SJCRH30 (cell line): Measurements from ENCODE around the gene ITGBL1. TPM values are rescaled to one million over a fixed set of nuclear protein-coding genes. Genes with fewer than 3 reads are reported as not detected.

Experiments
- DNase-seq, 2 experiments: peaks; one replicate each; pipeline ENCODE4 v3.0.0-alpha.2; 2015 to 2020
- H3K27ac ChIP-seq: fragments of 250-450 bp; sonication (Bioruptor Pico); 2 replicates; pipeline ENCODE4 v1.5.1; 2020; ENCODE audit warnings: mild to moderate bottlenecking, moderate library complexity
- H3K27me3 ChIP-seq: fragments of 250-450 bp; sonication (Bioruptor Pico); 2 replicates; pipeline ENCODE4 v1.5.1; 2020; ENCODE audit warnings: mild to moderate bottlenecking, moderate library complexity
- H3K36me3 ChIP-seq: fragments of 250-450 bp; sonication (Bioruptor Pico); 2 replicates; pipeline ENCODE4 v1.5.1; 2020; ENCODE audit warnings: mild to moderate bottlenecking, moderate library complexity
- H3K4me1 ChIP-seq: fragments of 250-450 bp; sonication (Bioruptor Pico); 2 replicates; pipeline ENCODE4 v1.5.1; 2020; ENCODE audit warnings: mild to moderate bottlenecking, moderate library complexity
- H3K4me3 ChIP-seq: fragments of 250-450 bp; sonication (Bioruptor Pico); 2 replicates; pipeline ENCODE4 v1.5.1; 2020; ENCODE audit warnings: mild to moderate bottlenecking, moderate library complexity
- H3K9me3 ChIP-seq: fragments of 250-450 bp; sonication (Bioruptor Pico); replicated peaks from 2 replicates; pipeline ENCODE4 v1.5.1; 2020; ENCODE audit warnings: mild to moderate bottlenecking, moderate library complexity
- total RNA-seq: library from RNA; depleted of rRNA; stranded (reverse); fragments of >200 nt; shearing (Covaris generic); gene quantifications from 2 replicates; pipeline ENCODE4 v1.2.3, GENCODE V29; 2014

Gene ITGBL1
- total RNA-seq, 1 experiment from 2014 or later = not detected

DNA sequence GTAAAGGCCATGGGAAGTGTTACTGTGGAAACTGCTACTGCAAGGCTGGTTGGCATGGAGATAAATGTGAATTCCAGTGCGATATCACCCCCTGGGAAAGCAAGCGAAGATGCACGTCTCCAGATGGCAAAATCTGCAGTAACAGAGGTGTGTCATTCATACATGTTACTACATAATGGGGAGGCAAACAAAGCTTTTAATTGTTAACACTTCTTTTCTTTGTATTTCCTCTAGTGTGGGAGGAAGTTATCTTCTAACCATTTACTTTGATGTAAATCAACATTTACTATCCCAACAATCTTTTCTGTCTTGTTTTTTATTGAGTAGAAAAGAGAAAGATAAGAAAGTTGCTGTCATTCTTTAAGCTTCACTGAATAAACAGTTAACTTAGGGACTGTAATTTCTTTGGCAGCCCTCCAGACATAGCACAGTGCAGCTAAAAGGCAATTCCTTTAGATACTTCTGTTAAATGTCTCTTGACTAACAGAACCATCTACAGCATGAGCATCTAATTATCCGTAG is 126.9 kb downstream of the ITGBL1 start:
- Histone ChIP-seq H3K4me1 (peaks cover 30% of the 10 kb centered on the region), H3K9me3 (no peaks in the 10 kb centered on the region), H3K27me3 (no peaks in the 10 kb centered on the region), H3K4me3 (no peak overlapping the region), H3K36me3 (no peaks in the 10 kb centered on the region), H3K27ac (no peak overlapping the region)
- DNase-seq = peak in 1 of 2 experiments; percentile 50

DNA sequence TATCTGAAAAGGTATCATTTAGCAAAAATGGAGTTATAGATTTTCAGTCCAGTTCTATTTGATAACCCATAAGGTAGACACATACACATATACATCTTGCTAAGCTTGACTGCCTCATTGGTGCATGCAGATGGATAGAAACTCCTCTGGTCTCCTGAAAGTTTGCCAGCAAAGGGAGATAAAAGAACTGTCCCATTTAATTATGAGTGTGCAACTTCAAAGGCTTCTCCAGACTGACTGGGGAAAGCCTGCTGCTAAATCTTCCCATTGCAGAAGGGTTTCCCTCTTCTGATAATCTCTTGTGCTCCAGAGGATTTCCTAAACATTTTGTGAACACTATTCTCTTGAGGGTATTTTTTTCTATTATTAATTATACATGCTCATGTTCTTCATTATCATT is 131.9 kb downstream of the ITGBL1 start:
- Histone ChIP-seq H3K36me3 (no peaks in the 10 kb centered on the region), H3K4me3 (no peak overlapping the region), H3K27ac (no peak overlapping the region), H3K9me3 (no peaks in the 10 kb centered on the region), H3K27me3 (no peaks in the 10 kb centered on the region), H3K4me1 (peaks cover 6% of the 10 kb centered on the region)
- no peak for DNase-seq

DNA sequence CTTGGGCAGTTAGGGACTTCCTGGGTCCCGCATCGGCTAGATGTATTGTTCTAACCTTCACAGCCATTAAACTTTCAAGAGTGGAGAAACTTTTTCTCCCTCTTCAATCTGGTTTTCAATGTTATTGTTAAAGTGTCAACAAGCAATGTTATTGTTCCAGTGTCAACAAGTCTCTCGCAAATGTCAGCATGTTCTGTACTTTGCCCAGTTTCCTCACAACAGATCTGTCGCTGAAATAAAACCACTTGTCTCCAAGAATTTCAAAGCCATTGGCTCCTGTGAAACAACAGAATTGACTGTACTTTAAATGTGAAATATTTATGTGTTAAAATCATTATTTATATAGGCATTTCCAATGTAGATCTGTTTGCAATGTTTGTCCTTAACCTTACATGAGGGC is 138.0 kb downstream of the ITGBL1 start:
- DNase-seq = no peak

DNA sequence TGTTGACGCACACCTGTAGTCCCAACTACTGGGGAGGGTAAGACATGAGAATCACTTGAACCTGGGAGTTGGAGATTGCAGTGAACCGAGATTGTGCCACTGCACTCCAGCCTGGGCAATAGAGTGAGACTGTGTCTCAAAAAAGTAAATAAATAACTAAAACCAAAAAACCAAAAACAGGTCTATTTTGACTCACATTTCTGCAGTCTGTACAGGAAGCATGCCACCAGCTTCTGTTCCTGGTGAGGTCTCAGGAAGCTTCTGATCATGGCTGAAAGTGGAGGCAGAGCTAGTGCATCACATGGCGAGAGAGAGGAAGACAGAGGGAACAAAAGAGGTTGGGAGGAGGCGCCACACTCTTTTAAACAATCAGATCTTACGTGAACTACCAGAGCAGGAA is 142.5 kb downstream of the ITGBL1 start:
- Histone ChIP-seq H3K27me3 (no peaks in the 10 kb centered on the region), H3K36me3 (no peaks in the 10 kb centered on the region), H3K9me3 (no peaks in the 10 kb centered on the region), H3K27ac (no peak overlapping the region), H3K4me1 (no peaks in the 10 kb centered on the region), H3K4me3 (no peak overlapping the region)
- DNase-seq = no peak

More for the DNA sequence above, 138.0 kb downstream of the ITGBL1 start:
- Histone ChIP-seq H3K36me3 (no peaks in the 10 kb centered on the region), H3K9me3 (no peaks in the 10 kb centered on the region), H3K27ac (no peak overlapping the region), H3K4me1 (no peaks in the 10 kb centered on the region), H3K27me3 (no peaks in the 10 kb centered on the region), H3K4me3 (no peak overlapping the region)

DNA sequence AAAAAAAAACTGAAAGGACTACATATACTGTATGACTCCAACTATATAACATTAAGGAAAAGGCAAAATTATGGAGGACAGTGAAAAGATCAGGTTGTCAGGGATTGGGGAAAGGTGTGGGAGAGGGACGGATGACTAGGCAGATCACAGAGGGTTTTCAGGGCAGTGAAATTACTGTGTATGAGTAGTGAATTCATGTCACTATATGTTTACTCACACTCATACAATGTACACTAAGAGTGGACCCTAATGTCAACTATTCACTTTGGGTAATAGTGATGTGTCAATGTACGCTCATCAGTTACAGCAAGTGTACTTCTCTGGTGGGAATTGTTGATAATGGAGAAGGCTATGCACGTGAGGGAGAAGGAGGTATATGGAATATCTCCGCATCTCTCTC is 144.3 kb downstream of the ITGBL1 start:
- Histone ChIP-seq H3K36me3 (no peaks in the 10 kb centered on the region), H3K9me3 (no peaks in the 10 kb centered on the region), H3K27me3 (no peaks in the 10 kb centered on the region), H3K27ac (no peak overlapping the region), H3K4me3 (no peak overlapping the region), H3K4me1 (no peaks in the 10 kb centered on the region)
- no peak for DNase-seq

DNA sequence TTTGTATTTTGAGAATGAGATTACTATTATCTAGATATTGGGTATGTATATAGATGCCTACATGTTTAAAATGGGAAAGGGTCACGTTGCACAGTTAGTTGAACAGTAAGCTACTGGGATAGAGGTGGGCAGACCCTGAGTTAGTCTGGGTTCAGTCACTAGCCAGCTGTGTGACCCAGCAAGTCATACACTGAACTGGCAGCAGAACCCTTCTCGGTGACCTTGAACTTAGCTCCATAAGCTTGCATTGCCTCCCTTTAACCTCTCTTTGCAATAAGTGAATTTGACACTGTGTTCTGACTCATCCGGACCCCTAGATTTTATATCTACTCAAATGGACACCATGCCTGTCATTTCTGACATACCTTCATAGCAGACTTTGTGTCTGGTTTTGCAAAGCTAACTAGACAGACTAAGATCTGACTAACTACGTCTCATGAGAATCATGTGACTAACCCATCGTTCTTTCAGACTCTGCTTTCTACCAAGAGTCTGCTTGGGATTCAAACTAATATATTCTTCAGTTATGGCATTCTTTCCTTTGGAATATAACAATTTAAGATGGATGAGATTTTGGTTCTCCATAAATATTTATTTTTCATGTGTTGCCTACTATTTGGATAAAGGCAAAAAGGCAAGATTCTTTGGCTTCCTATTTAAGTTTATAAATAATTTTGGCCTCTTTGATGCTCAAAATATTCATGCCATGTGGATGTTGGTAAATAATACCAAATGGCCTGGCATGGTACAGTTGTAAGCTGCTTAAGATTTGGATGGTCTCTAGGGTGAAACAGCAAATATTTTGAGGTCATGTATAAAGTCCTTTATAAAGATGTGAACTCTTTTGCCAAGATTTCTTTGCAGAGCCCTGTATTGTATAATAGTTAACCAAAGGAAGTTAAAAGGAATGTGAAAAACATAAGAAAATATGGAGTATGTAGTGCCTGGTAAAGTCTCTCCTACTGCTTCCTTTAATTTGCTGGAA is 159.3 kb downstream of the ITGBL1 start:
- DNase-seq = no peak
- Histone ChIP-seq H3K4me3 (no peak overlapping the region), H3K27me3 (no peaks in the 10 kb centered on the region), H3K4me1 (no peaks in the 10 kb centered on the region), H3K9me3 (no peaks in the 10 kb centered on the region), H3K27ac (no peak overlapping the region), H3K36me3 (no peaks in the 10 kb centered on the region)

DNA sequence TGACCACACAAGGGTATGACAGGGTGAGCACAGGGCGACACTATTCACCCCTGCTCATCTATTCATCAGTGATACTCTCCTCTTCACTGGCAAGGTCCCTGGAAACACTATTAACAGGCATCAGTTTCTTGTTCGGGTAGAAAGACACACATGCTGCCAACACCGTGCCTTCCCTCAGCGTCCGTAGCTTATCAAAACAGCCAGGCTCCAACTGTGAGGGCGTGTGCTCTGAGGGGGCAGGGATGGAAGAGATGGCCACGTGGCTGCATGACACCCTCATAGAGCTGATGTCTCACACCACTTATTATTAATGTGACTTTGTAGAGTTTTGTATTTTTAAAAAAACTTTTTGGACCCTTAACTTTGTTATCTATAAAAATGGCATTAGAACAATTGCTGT is 160.3 kb downstream of the ITGBL1 start:
- Histone ChIP-seq H3K4me3 (no peak overlapping the region), H3K27me3 (no peaks in the 10 kb centered on the region), H3K4me1 (no peaks in the 10 kb centered on the region), H3K27ac (no peak overlapping the region), H3K36me3 (no peaks in the 10 kb centered on the region), H3K9me3 (no peaks in the 10 kb centered on the region)
- DNase-seq = peak in 1 of 2 experiments; percentile 6

DNA sequence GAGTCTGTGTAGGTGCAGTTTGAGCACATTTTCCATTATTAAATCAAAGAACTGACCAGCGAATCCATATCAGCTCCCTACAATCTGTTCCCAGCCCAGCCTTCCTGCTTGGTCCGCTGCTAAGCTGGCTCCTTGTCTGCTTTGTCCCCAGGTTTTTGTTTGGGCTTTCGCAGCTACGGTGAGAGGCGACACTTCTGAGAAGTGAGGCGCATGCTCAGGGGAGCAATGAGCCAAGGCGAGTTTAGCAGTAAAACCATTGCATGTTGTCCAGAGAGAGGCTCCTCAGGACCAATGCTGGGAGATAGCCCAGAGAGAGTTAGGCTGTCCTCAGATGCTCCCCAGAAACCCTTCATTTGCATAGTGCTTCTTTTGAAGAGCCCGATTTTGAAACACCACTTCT is 162.0 kb downstream of the ITGBL1 start:
- Histone ChIP-seq H3K4me3 (no peak overlapping the region), H3K36me3 (no peaks in the 10 kb centered on the region), H3K9me3 (no peaks in the 10 kb centered on the region), H3K27me3 (no peaks in the 10 kb centered on the region), H3K27ac (no peak overlapping the region), H3K4me1 (no peaks in the 10 kb centered on the region)
- no peak for DNase-seq

DNA sequence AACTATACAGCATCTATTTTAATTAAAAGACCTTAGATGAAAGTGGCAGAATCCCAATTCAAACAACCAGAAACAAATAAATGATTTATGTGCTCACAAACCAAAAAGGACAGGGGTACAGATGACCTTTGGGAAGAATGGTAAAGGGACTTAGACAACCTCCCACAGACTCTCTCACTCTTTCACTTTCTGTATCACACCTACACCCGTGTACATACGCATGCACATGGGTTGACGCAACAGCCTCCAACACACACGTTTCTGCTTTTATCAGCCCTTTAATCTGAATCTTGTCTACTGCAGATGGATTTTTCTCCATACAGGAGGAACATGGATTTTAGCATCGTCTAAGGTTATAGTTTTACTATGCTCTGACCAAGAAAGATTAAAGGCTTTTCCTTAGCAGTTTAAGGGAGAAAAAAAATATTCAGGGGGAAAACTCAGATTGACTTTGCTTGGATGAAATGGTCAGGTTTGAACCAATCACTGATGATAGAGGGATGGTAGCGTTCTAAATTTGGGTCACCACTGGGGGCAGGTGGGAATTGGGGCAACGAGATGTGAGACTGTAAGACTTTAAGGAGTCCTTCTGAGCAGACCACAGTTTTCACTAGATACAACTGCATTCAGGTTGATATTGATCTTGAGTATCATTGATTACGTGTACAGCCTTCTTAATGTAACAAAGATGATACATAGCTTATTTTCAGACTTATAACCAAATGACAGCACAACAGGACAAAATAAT is 166.1 kb downstream of the ITGBL1 start:
- H3K4me1 ChIP-seq = no peaks in the 10 kb centered on the region
- no peaks in the 10 kb centered on the region for H3K36me3 ChIP-seq
- H3K27me3 ChIP-seq = no peaks in the 10 kb centered on the region
- H3K27ac ChIP-seq = no peak overlapping the region
- H3K4me3 ChIP-seq = no peak overlapping the region
- DNase-seq = no peak
- no peaks in the 10 kb centered on the region for H3K9me3 ChIP-seq

DNA sequence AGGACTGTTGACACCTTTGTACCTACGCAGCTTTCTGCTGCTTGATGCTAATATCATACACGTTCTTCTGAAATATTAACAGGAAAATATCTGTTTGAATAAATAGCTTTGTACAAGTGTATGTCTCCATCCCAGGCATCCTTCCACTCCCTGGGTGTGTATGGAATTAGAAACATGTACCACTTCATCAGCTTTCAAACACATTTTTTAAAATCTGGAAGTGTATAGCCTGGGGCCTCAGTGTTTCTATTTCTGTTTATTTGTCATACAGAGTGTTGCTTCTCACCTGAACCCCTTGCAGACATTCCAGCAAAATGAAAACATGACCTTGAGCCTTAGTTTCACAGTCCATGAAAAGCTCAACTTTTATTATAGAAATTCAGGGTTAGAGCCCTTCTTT is 168.6 kb downstream of the ITGBL1 start:
- no peak for DNase-seq
- Histone ChIP-seq H3K9me3 (no peaks in the 10 kb centered on the region), H3K4me1 (no peaks in the 10 kb centered on the region), H3K27ac (no peak overlapping the region), H3K4me3 (no peak overlapping the region), H3K27me3 (no peaks in the 10 kb centered on the region), H3K36me3 (no peaks in the 10 kb centered on the region)

DNA sequence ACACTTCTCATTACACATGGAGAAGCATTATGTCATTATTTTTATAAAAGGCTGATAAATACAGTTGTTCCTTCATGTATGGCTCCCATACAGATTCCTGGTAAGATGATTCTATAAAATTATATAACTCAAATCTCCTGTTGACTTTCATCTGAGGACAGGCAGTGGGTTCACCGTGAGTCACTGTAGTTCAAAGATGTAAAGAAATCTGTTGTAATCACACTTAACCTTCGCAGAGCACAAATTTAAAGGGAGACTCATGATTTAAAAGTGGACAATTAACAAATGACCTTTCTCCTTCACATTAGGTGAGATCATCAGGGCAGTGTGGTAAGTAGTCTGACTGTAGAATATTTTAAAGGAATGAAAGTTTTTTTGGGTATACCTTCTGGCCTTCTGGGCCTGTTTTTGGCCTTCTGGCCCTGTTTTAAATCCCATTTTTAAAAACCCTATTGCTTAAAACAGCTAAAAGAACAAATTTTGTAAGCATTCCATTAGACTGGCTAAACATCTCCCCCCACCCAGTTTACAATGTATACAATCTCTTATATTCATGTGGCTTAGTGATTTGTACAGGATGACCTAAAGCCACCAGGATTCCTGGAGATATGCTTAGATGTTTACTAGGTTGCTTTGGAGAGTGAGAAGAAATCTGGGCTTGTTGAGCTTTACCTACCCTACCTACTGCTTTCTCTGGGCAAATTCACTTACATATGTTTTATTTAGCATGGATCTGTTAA is 171.2 kb downstream of the ITGBL1 start:
- Histone ChIP-seq H3K9me3 (no peaks in the 10 kb centered on the region), H3K27ac (no peak overlapping the region), H3K4me1 (no peaks in the 10 kb centered on the region), H3K36me3 (no peaks in the 10 kb centered on the region), H3K27me3 (no peaks in the 10 kb centered on the region), H3K4me3 (no peak overlapping the region)
- DNase-seq = no peak

DNA sequence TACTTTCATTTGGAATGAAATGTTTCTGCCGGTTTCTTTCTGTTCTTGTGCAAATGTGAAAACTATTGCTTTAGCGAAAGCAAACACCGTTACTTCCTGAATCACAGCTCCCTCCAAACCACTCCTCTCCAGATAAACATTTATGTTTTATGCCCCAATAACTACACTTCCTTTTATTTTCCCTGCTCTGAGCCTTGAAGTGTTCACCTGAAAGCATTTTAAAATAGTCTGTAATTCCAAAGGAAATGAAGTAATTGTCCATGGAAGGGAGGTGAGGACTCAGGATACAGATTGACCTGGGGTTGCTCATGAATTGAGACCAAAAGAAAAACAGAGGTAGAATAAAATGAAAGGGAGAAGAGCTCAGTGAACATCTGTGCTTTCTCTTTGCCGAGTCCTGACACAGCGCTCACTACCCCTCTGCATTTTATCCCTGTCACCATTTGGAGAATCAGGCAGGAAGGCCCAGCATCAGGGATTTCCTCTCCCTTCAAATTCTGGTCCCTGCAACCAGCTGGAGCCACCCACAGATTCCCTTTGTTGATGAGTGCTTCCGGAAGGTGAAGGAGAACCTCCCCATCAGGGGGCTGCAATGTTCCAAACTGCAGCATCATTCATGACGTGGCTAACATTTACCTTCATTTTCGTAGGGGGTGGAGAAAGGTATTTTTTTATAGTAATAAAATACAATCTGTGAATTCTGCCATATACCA is 171.9 kb downstream of the ITGBL1 start:
- Histone ChIP-seq H3K27ac (no peak overlapping the region), H3K9me3 (no peaks in the 10 kb centered on the region), H3K4me1 (no peaks in the 10 kb centered on the region), H3K36me3 (no peaks in the 10 kb centered on the region), H3K4me3 (no peak overlapping the region), H3K27me3 (no peaks in the 10 kb centered on the region)
- DNase-seq = no peak

DNA sequence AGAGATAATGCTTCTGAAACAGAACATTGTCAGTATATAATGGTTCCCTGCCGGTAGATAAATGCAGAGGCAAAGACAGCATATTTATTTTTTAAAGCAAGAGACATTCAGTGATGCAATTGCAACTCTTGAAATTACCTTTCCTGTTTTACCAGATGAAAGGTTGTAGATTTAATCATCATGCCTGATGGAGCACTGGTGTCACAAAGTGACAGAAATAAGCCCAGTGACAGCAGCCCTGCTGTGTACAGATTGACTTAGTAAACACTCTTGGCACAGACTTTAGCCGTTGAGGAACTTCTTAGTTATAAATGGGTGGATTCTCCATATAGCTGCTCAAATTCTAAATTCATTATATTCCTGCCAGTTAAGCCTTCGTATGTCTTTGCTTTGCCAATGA is 172.5 kb downstream of the ITGBL1 start:
- no peaks in the 10 kb centered on the region for H3K27me3 ChIP-seq
- no peak overlapping the region for H3K4me3 ChIP-seq
- no peak for DNase-seq
- no peaks in the 10 kb centered on the region for H3K36me3 ChIP-seq
- no peaks in the 10 kb centered on the region for H3K9me3 ChIP-seq
- H3K27ac ChIP-seq = no peak overlapping the region
- H3K4me1 ChIP-seq = no peaks in the 10 kb centered on the region

DNA sequence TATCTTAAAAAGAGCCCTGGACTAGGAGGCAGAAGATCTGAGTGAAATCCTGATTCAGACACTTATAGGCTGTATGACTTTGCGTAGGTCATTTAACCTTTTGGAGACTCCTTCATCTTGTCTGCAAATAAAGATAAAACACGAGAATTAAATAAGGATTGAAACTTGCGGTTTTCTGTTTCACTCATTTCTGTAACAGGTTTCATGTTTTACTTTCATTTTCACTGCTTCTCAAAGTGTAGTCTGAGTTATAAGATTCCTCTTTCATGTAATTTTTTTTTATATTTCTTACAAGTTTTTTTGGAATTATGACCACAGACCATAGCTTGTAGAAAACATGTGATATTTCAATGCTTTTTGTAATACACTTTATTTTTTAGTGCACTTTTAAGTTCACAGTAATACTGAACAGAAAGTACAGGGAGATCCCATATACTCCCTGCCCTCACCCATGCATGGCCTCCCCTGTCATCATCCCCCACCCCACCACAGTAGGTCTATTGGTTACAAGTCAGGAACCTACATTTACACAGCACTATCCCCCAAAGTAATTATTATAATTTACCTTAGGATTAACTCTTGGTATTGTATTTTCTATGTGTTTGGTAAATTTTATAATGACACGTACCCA is 174.6 kb downstream of the ITGBL1 start:
- H3K4me1 ChIP-seq = no peaks in the 10 kb centered on the region
- DNase-seq = no peak
- H3K4me3 ChIP-seq = no peak overlapping the region
- H3K27ac ChIP-seq = no peak overlapping the region
- no peaks in the 10 kb centered on the region for H3K9me3 ChIP-seq
- no peaks in the 10 kb centered on the region for H3K36me3 ChIP-seq
- no peaks in the 10 kb centered on the region for H3K27me3 ChIP-seq
